GM18505 (cell line): ENCODE results near the gene CCSAP.
A peak's percentile ranks its signal among the peaks of the same experiment; 100 is the strongest.

Source experiments
- ATAC-seq: cut with Tn5 transposase; IDR thresholded peaks from one replicate; pipeline ENCODE4 v1.9.1; 2021; ENCODE audit not compliant: unreplicated experiment
- POLR2A ChIP-seq: IDR thresholded peaks from 4 replicates; pipeline ENCODE4 v1.6.1; 2011; ENCODE audit warnings: borderline replicate concordance; ENCODE audit not compliant: insufficient read depth, insufficient read length; ENCODE audit errors: extremely low read depth

The CCSAP gene

GRCh38 chr1:229352975-229353374 lies 10.1 kb upstream of the CCSAP start:
- no peak for TF ChIP-seq POLR2A
- ATAC-seq, result no peak

- no peak for ATAC-seq
- TF ChIP-seq POLR2A, result no peak
These were observed 6.9 kb upstream of the CCSAP start for GRCh38 chr1:229349463-229350385.

DNA sequence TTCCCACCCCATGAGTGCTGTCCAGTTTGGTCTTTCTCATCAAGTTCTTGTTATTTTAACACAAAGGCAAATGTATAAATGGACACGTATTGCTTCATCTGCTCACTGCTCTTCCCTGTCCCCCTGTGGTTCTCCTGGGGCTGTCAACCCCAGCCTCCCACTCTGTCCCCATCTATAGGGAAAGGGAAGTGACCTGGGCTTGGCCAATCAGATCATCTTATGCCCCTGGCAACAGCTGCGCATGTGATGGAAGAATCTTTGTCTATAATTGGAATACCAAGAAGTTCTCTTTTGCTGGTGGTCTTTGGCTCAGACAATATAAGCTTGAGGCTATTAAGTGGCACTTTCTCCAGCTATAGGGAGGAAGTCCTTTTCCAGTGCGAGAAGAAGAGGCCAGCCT lies 4.7 kb upstream of the CCSAP start:
- TF ChIP-seq POLR2A, result no peak
- no peak for ATAC-seq

DNA sequence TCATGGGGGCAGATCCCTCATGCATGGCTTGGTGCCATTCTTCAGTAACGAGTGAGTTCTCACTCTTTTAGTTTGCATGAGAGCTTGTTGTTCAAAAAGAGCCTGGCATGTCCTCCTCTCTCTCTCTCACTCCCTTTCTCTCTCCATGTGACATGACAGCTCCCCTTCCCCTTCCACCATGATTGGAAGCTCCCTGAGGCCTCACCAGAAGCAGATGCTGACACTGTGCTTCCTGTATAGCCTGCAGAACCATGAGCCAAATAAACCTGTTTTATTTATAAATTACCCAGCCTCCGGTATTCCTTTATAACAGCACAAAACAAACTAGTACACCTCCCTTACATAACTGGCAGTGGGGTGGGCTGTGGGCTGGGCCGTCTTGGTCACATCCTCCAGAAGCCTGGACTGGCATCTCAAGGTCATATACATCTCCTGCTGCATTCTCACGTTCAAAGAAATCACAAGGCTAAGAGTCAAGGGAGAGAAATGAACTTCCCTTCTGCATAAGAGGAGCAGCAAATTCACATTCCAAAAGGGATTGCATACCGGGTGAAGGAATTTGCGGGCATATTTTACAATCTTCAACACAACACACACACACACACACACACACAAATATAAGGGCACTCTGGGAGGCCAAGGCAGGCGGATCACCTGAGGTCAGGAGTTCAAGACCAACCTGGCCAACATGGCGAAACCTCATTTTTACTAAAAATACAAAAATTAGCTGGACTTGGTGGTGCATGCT lies 2.3 kb upstream of the CCSAP start:
- TF ChIP-seq POLR2A, result no peak
- ATAC-seq, result no peak

- TF ChIP-seq POLR2A, result no peak
- no peak for ATAC-seq
These were observed 1.3 kb upstream of the CCSAP start for GRCh38 chr1:229344139-229344538.

GRCh38 chr1:229341774-229342655 lies 832 bp downstream of the CCSAP start:
- TF ChIP-seq POLR2A, result no peak
- ATAC-seq, result peak; percentile 74

DNA sequence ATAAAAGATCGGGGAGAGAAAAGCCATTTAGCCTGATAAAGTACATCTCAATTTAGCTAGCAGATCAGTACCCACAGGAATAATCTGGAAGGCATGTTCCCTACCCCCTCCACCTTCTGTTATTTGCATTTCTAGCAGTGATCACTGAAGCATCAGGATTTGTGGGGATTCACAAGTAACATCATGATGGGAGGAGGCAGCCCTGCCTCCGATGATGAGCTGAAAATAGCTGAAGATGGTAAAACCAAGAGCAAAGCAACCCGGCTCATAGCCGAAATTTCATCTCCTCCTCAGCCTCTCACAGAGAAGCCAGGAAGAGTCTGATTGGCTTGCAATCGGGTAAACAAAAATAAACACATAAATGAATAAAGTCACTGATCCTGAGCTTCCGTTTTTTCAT lies 2.4 kb downstream of the CCSAP start:
- TF ChIP-seq POLR2A, result no peak
- ATAC-seq, result no peak

GRCh38 chr1:229339520-229339919 lies 3.3 kb downstream of the CCSAP start:
- no peak for TF ChIP-seq POLR2A
- ATAC-seq, result no peak

- TF ChIP-seq POLR2A, result no peak
- no peak for ATAC-seq
These were observed 3.8 kb downstream of the CCSAP start for GRCh38 chr1:229339086-229339485.

DNA sequence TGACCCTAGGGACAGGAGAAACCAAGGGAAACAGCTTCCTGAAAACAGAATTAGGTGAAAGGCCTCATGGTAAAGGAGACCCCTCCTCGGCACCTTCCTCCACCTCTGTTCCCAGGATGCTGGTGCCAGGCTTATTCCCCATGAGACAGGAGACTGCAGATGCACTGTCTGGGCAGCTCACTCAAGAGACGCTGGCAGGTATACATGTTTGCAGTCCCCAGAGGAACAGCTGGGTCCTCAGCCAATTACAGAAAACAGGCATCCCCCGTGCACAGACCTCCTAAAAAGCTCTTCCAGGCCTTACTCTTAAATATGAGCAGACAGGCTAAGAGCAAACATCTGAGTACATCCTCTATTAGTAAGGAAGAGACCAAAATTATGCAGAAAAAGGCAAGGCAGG lies 6.5 kb downstream of the CCSAP start:
- ATAC-seq, result no peak
- no peak for TF ChIP-seq POLR2A

DNA sequence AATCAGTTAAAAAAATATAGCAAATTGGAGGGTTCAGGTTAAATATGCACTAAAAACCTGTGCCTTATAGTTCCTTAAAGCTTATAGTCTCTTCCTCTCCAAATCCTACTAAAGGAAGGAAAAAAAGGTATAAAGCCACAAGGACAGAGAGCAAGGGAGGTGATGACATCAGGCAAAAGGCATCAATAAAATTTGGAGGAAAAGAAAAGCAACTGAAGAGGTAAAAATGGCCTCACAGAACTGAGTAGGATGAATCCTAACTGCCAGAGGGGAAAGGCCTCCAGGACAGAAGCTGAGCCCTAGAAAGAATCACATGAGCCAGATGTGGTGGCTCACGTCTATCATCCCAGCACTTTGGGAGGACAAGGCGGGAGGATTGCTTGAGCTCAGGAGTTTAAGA lies 8.1 kb downstream of the CCSAP start:
- no peak for TF ChIP-seq POLR2A
- ATAC-seq, result no peak

GRCh38 chr1:229334269-229334668 lies 8.6 kb downstream of the CCSAP start:
- no peak for ATAC-seq
- TF ChIP-seq POLR2A, result no peak
